GM10266 (cell line): Measurements from ENCODE around the gene SLC26A1.

Source experiments
- DNase-seq: peaks from one replicate; pipeline ENCODE4 v3.0.0; 2012; ENCODE audit errors: extremely low spot score
- TF ChIP-seq, protein P1 (sequence below): IDR thresholded peaks from 2 replicates; pipeline ENCODE4 v1.5.1; 2012; ENCODE audit warnings: mild to moderate bottlenecking, low read depth; ENCODE audit not compliant: control insufficient read depth, insufficient read depth; ENCODE audit errors: missing control alignments

SLC26A1 gene

DNA sequence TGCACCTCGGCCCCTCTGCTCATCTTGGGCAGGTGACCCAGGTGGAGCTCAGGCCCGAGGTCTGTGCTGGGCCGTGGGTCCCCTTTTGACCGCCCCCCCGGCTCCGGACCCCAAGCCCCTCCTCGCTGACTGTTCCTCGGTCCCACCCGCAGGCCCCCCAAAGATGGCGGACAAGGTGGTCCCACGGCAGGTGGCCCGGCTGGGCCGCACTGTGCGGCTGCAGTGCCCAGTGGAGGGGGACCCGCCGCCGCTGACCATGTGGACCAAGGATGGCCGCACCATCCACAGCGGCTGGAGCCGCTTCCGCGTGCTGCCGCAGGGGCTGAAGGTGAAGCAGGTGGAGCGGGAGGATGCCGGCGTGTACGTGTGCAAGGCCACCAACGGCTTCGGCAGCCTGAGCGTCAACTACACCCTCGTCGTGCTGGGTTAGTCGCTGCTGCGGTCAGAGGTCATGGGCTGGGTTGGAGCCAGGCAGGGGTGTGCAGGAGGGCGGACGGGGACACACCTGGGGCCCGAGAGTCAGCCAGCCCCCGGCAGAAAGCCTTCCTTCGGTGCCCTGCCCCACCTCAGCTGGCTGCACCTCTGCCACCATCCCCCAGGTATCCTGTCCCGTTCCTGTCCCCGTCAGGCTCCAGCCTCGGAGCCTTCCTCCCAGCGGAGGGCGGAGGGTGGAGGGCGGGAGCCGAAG is 29.0 kb upstream of the SLC26A1 start:
- DNase-seq, result no peak
- TF ChIP-seq, protein P1, sequence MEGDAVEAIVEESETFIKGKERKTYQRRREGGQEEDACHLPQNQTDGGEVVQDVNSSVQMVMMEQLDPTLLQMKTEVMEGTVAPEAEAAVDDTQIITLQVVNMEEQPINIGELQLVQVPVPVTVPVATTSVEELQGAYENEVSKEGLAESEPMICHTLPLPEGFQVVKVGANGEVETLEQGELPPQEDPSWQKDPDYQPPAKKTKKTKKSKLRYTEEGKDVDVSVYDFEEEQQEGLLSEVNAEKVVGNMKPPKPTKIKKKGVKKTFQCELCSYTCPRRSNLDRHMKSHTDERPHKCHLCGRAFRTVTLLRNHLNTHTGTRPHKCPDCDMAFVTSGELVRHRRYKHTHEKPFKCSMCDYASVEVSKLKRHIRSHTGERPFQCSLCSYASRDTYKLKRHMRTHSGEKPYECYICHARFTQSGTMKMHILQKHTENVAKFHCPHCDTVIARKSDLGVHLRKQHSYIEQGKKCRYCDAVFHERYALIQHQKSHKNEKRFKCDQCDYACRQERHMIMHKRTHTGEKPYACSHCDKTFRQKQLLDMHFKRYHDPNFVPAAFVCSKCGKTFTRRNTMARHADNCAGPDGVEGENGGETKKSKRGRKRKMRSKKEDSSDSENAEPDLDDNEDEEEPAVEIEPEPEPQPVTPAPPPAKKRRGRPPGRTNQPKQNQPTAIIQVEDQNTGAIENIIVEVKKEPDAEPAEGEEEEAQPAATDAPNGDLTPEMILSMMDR, result no peak

DNA sequence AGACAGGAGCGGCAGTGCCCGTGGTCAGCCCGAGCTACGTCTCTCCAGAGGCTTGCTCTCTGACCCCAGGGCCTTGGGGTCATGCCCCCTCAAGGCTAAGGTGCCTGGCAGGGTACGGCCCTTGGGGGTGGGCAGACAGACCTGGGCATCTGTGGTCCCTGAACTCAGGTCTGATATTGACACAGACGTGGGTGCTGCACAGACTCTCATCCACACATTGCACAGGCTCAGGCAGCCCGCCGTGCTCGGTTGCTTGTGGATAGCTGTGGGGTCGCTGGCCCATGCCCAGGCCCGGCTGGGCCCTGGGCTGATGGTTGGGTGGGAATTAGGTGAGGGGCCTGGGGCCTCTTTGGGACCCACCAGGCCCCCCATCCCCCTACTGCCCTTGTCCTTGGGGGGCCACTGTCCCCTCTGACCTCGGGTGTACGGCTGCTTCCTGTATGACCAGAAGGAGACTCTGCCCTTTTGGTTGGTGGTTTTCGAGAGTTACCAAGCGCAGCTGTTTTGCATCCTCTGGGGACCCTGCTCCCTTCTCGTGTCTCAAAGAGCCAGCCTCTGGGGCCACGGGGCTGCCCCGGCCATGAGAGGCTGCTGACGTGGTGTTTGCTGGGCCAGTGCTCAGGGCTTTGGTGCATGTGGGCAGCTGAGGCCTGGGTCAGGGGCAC is 28.3 kb upstream of the SLC26A1 start:
- TF ChIP-seq, protein P1, result no peak
- DNase-seq, result peak; percentile 88

DNA sequence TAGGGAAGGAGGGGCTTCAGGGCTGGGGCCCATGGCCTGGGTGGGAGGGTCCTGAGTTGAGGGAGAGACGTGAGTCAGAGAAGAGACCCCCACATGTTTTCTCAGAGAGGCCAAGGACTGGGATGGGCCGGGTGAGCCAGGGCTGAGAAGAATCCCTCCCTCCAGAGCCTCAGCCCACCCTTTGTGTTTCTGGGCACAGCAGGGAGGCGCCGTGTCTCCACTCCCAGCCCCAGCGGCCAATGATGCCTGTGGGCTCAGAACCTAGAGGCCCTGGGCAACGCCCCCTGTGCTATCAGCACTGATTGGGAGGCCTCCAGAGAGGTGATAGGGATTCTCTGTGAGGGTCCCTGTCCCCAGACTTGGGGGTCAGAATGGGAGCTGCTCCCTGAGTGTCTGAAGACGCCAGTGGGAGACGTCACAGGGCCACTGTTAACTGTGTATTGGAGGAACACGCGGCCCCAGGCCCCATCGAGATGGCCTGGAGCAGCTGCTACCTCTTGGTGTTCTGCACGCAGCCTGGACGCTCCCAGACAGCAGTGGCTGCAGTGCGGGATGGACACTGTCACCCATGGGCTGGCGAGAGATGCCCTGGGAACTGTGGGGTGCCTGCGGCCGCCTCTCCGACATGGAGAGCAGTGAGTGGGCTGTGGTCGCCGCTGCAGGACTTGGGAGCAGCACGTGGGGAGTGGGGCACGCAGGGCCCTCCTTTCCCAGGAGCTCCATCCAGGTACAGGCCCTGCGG is 26.7 kb upstream of the SLC26A1 start:
- DNase-seq, result no peak
- TF ChIP-seq, protein P1, result no peak

DNA sequence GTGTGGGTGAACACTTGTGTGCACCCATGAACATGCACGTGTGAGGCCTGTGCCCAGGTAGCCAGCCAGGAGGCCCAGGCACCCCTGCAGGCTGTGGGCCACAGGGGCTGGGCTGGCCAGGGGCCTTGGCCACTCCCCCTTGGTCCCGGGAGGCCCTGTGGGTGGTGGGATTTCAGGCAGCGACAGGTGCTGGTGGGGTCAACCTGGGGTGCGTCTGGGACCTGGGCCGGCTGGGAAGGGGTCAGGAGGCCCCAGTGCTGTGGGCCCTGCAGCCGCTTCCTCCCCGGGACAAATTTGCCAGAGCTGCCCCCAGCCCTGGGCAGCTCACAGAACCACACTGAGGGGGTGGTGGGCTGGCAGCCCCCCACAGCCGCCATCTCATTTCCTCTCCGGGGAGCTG is 26.1 kb upstream of the SLC26A1 start:
- DNase-seq, result no peak
- TF ChIP-seq, protein P1, result no peak

DNA sequence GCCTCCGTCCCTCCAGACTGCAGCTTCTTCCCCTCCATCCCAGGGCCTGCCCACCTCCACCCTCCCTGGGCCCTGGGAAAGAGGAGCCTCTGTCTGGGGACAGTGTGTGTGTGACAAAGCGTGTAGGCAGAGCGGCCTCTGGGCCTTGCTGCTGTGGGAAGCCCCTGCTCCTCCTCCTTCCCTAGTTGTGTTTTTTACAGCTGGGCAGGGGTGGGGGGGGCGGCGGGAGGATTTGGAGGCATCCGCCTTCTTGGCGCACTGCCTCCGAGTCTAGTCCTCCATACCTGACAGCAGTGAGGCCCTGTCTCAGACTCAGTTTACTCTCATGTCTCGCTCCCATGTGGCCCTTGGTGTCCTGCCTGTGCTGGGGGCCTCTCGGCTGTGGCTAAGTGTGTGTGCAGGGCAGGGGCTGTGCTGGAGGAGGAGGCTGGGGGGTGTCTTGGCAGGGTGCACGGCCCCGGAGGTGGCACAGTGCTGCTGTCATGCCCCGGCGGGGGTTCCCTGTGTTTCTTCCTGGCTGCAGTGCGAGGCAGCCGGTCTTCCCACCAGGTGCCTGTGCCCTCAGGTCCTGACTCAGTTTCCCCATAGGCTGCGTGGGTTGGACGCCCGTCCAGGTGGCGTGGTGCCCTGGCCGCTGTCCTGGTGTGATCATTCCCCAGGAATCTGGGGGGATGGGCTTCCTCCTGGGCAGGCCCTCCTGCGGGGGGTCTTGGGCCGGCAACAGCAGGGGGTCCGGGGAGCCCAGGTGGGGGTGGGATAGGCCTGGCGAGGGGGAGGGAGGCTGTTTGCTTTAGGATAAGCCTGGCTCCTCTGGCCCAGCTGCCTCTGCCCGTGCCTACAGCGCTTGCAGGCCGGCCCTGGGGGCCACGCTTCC is 25.2 kb upstream of the SLC26A1 start:
- no peak for DNase-seq
- TF ChIP-seq, protein P1, result no peak

DNA sequence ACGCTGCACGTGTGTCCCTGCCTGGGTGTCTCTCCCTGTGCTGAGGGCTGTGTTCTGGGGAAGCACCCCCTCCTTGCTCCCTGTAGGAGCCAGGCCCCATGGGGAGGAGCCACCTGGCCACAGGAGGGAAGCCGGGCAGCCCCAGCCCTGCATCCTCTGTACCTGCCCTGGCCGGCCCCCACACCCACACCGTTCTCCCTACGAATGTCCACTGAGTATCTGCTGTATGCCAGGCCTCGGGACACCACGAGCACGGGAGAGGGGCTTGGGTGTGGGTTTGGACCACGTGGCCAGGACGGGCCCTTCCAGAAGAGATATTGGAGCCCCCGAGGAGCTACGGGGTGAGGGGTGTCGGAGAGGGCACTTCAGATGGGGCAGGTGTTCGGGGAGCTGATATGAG is 24.5 kb upstream of the SLC26A1 start:
- TF ChIP-seq, protein P1, result no peak
- DNase-seq, result no peak
